GM19452 (cell line): Measurements from ENCODE around the gene SPEF1.
"Not testable (repeated sequence)": the region's sequence is repeated elsewhere in the genome, so short reads cannot be mapped to it uniquely, and the experiment has no call there.

Experiments used
- ATAC-seq: cut with Tn5 transposase; IDR thresholded peaks from one replicate; pipeline ENCODE4 v1.9.1; 2021; ENCODE audit not compliant: unreplicated experiment

SPEF1 gene, protein sequence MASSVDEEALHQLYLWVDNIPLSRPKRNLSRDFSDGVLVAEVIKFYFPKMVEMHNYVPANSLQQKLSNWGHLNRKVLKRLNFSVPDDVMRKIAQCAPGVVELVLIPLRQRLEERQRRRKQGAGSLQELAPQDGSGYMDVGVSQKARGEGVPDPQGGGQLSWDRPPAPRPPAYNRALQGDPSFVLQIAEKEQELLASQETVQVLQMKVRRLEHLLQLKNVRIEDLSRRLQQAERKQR

GRCh38 chr20:3781153-3781910 is at the start of gene SPEF1:
Gene SPEF1, minus strand, starts transcription at chr20:3781448. Its CDS starts 161 bp downstream, at chr20:3781287.
- peak; percentile 52 for ATAC-seq

DNA sequence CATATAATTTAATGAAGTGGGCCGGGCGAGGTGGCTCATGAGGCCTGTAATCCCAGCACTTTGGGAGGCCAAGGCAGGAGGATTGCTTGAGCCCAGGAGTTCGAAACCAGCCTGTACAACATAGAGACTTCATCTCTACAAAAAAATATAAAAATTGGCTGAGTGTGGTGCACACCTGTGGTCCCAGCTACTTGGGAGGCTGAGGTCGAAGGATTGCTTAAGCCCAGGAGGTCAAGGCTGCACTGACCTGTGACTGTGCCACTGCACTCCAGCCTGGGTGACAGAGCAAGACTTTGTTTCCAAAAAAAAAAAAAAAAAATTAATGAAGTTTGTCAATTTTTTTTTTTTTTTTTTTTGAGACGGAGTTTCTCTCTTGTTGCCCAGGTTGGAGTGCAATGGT is 48.6 kb upstream of the SPEF1 start:
- ATAC-seq: not testable (repeated sequence)

DNA sequence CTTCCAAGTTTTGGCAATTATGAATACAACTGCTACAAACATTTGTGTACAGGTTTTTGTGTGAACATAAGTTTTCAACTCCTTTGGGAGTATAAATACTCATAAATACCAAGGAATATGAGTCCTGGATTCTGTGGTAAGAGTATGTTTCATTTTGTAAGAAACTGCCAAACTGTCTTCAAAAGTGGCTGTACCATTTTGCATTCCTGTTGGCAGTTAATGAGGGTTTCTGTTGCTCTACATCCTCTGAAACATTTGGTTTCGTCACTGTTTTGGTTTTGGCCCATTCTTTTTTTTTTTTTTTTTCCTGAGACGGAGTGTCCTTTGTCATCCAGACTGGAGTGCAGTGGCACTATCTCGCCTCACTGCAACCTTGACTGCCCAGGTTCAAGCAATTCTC is 47.5 kb upstream of the SPEF1 start:
- ATAC-seq: no peak

DNA sequence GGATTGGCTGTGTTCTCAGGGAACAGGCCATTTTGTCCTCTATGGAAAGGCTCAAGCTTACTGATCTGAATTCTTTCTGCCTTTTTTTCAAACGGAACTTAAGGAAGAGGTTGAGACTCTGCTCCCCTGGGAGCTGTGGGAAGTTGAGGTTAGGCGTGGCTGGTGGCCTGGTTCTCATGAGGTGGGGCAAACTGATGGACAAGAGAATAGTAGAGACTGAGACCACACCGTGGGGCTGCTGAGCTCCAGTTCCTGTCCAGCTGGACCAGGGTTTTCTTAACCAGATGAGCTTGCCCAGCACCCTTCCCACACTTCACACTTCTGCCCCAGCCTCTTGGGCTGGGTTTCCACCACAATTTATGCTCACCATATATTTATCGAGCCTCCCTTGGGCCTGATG is 45.2 kb upstream of the SPEF1 start:
- no peak for ATAC-seq

DNA sequence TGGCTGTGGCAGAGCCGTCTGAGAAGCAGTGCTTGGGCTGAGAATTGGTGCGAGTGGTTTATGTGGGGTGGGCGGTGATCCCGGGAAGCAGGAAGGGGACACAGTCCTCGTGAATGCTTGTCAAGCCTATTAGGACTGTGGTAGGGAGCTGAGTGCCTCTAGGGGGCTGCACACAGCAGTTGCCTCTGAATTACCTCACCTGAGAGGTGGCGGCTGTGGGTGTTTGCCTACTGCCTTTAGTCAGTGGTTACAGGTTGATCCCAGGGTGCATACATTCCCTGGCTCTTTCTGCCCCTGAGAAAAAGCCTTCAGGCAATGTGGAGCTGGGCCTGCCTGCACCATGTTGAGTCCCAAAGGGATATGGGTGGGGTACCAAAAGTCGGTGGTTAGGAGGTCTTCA is 44.3 kb upstream of the SPEF1 start:
- ATAC-seq: no peak

- no peak for ATAC-seq
These were observed 42.6 kb upstream of the SPEF1 start for GRCh38 chr20:3823881-3824280.

- ATAC-seq: no peak
These were observed 40.7 kb upstream of the SPEF1 start for GRCh38 chr20:3821996-3822395.

DNA sequence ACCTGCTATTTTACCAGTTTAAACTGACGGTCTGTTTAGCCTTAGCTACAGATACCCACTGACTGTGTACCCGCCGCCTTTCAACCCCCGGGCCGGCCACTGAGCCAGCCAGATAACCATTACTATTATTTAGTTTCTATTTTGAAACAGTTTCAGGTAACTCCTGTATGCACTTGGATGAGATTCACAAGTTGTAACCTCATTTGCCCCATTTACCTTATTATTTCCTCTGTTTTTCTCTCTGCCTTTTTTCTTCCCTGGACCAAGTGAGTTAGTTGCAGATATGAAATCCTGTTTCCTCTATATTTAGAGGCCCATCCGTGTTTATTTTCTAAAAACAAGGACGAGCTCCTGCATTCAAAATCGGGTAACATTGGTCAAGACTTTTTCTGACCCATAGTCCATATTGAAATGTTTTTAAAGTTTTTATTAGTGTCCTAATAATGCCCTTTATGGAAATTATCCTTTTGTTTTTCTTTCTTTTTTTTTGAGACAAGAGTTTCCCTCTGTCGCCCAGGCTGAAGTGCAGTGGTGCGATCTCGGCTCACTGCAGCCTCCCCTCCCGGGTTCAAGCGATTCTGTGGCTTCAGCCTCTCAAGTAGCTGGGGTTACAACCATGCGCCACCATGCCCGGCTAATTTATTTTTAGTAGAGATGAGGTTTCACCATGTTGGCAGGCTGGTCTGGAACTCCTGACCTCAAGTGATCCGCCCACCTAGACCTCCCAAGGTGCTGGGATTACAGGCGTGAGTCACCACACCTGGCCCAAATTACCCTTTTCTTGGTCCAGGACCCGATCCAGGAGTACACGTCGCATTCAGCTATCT is 39.9 kb upstream of the SPEF1 start:
- no peak for ATAC-seq

DNA sequence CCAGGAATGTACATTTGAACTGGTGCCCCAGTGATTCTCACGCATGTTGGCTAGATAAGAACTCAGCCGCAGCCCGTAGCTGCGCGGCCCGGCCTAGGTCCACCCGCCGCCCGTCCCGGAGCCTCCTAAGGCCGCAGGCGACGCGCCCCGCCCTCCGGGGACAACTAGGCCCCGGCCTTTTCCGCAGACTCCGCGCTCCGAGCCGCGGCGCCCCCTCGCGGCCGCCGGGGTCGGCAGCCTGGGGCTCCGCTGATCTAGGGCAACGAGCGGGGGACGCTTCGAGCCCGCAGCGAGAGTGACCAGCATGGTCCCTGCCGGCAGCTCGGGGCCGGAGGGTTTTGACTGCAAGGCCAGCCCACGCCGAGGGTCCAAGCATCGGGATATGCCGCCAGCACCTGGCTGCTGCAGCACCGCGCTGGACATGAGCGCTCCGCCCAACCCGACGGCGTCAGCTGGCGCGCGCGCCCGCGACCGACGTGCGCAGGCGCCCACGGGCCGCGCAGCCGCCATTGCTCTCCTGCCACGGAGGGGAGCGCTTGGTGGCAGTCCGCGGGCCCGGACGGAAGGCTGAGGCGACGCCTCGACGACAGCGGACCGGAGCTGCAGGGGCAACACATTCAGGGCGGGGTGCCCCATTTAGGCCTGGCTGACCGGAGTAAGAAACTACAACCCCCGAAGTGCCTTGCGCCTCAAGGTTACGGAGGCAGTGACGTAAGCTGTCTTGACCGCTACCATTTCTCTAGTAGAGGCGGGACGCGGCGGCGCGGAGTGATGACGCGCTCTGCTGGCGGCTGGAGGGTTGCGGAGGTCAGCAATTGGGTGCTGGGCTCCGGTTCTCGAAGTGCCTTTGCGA is 39.0 kb upstream of the SPEF1 start, which contains the start of gene AP5S1:
TSS of gene AP5S1 (plus strand) at position 500 of the 853 bp plus-strand sequence. CDS start 1,571 bp downstream, outside the sequence.
- ATAC-seq: peak; percentile 85

GRCh38 chr20:3819411-3820047 is 38.3 kb upstream of the SPEF1 start:
- no peak for ATAC-seq

DNA sequence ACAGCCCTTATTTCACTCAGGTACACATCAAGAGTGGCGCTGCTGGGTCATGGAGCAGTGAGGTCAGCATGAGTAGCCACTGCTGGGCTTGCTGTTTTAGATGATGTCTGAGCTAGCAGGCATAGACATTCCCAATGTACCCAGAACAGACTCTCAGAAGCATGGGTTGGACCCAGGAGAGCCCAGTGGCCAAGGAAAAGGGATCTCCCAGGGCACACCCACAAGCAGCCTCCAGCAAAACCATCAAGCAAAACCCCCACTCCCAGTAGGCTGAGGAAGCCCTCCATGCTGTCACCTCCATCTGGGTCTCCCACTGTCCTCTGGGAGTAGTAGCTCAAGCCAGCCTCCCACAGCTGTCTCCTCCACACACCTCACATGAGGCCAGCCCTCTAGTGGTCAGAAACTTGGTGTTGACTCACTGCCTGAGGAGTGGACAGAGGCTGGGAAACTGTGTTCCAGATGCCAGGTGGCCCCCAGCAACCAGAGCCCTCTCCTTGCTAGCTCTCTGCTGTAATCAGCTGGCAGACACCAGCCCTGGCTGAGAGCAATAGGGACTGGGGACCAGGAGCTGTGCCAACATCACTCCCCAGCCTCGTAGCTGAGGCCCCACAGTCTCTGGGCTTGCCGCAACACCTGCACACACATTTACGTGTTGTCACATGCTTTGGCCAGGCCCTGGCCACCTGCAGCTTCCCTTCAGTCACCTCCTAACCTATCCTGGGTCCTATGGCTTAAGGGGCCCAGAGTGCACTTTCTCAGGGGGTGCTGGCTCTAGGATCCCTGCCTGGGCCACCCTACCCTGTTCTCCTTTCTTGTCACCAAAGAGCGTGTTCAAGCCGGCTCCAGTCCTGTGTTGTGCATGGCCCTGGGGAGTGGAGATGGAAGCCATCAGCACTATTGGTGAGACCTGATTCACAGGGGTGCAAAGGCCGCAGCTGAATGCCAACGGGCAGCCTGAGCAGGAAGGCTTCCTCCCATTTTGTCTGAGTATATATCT is 37.2 kb upstream of the SPEF1 start:
- ATAC-seq: no peak

GRCh38 chr20:3815703-3816315 is 34.6 kb upstream of the SPEF1 start:
- no peak for ATAC-seq

GRCh38 chr20:3814928-3815495 is 33.8 kb upstream of the SPEF1 start:
- no peak for ATAC-seq

GRCh38 chr20:3813848-3814581 is 32.8 kb upstream of the SPEF1 start:
- ATAC-seq: no peak

- no peak for ATAC-seq
These were observed 32.0 kb upstream of the SPEF1 start for GRCh38 chr20:3812975-3813847.

DNA sequence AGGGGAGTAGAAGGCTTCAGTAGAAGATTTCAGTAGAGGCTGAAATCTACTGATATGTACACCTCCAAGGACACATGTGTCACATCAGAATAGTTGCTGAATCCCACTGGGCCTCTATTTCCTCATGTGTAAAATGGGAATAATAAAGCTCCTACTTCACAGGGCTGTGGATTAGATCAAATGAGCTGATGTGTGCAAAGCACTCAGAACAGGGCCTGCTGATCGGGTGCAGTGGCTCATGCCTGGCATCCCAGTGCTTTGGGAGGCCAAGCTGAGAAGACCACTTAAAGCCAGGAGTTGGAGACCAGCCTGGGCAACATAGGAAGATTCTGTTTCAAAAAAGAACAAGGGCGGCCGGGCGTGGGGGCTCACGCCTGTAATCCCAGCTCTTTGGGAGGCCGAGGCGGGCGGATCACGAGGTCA is 31.0 kb upstream of the SPEF1 start:
- no peak for ATAC-seq
